SIG-M5 (cell line): Measurements from ENCODE around the gene ELFN2.

Experiments used
- DNase-seq: peaks from one replicate; lab custom pipeline; 2025; lab: John Stamatoyannopoulos, UW

ELFN2 gene

GRCh38 chr22:37427711-37428635 lies 694 bp upstream of the ELFN2 start:
- DNase-seq, result no peak

GRCh38 chr22:37426706-37427134 lies 559 bp downstream of the ELFN2 start:
- no peak for DNase-seq

- no peak for DNase-seq
Measured at GRCh38 chr22:37425800-37426705, 1.2 kb downstream of the ELFN2 start.

GRCh38 chr22:37425369-37425768 lies 1.9 kb downstream of the ELFN2 start:
- no peak for DNase-seq

GRCh38 chr22:37423283-37423682 lies 4.0 kb downstream of the ELFN2 start:
- no peak for DNase-seq

DNA sequence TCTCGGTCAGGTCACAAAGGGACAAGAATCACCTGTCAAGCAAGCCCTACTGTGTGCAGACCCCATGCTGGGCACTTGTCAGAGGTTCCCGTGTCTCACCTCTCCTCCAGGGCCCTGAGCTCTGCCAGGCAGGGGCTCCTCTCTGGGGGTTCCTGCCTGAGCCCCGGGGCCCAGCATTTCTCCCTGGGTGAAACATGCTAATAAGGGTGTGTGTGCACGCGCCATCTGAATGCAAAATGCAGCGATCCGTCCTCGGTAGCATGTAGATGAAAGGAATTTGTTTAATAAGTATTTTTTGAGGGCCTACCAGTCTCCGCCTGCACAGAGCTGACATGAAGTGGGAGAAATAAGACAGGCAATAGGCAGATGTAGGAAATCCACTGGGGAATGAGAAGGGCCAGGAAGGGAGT lies 5.8 kb downstream of the ELFN2 start:
- DNase-seq, result no peak

- DNase-seq, result no peak
Measured at GRCh38 chr22:37420686-37421467, 6.4 kb downstream of the ELFN2 start.

GRCh38 chr22:37419969-37420685 lies 7.2 kb downstream of the ELFN2 start:
- DNase-seq, result no peak

- DNase-seq, result no peak
Measured at GRCh38 chr22:37419370-37419968, 7.8 kb downstream of the ELFN2 start.

GRCh38 chr22:37418627-37419369 lies 8.5 kb downstream of the ELFN2 start:
- no peak for DNase-seq

DNA sequence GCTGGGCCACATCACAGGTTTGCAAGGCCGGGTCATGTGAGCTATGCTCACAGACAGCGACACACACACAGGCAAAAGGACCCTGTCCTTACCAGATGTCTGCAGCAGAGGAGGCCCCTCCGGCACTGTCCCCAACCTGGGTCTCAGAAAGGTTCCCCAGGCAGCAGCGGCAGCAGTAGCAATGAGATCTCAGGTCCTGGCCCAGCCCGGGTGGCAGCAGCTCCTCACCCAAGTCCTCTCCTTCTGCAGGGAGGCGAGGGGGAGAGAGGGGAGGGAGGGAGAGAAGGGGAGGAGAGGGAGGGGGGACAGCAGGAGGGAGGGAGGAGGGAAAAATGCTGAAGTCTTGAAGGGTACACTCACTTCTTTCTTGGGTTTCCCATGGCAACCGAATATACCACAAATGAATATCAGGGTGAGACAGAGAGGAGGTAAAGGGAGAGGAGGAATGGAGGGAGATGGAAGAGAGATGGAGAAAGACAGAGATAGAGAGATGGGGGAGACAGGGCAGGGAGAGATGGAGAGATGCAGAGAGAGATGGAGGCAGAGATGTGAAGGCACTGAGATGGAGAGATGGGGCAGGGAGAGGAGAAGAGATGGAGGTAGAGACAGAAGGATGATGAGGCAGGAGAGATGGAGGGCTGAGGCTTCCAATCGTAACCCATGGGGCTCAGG lies 9.5 kb downstream of the ELFN2 start:
- DNase-seq, result no peak

- DNase-seq, result no peak
Measured at GRCh38 chr22:37417264-37417663, 10.0 kb downstream of the ELFN2 start.

DNA sequence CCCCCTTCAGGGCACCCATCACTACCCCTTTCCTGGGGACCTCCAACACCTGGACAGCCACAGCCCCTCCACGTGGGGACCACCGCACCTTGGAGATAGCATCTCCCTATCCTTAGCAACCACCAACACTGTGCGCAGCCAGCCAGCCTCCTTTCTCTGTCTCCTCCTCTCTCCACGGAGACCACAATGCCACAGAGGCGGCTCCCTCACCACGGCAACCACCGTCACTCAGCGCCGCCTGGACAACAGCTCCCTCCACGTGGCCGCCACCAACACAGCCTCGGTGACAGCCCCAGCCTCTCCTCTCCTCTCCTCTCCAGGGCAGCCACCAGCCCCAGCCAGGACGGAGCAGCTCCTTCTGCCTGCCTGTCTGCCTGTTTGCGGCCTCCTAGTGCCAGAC lies 10.5 kb downstream of the ELFN2 start:
- DNase-seq, result no peak

GRCh38 chr22:37416389-37416788 lies 10.9 kb downstream of the ELFN2 start:
- DNase-seq, result no peak

GRCh38 chr22:37415210-37415609 lies 12.1 kb downstream of the ELFN2 start:
- DNase-seq, result no peak

DNA sequence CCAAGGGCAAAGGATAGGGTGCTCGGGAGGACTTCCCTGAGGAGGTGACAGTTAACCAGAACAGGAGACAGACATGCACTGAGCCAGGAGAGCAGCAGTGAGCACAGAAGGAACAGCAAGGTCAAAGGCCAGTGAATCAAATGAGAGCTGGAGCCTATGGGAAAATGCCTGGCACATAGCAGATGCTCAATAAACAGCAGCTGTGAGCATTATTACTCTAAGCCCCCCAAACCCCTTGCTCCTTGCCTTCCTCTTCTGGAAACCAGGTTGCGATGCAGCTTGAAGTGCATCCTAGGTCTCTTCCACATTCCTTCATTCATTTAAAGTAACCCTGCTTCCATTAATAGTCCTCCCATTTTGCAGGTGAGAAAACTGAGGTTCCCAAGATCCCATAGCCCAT lies 13.0 kb downstream of the ELFN2 start:
- no peak for DNase-seq

DNA sequence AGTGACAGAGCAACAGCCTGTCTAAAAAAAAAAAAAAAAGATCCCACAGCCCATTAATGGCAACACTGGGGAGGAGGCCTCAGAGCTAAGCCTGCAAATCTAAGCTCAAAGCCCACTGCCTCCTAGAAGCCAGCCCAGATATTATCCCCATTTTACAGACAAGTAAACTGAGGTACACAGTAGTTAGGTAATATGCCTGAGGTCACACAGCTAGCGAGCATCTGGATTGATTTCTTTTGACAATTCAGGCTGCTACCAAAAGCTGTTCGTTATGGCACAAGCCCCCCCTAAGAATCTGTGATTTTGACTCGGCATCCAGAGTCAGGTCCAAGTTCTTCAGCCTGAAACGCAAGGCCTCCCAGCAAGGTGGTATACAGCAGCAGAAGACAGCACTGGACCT lies 13.7 kb downstream of the ELFN2 start:
- DNase-seq, result no peak

DNA sequence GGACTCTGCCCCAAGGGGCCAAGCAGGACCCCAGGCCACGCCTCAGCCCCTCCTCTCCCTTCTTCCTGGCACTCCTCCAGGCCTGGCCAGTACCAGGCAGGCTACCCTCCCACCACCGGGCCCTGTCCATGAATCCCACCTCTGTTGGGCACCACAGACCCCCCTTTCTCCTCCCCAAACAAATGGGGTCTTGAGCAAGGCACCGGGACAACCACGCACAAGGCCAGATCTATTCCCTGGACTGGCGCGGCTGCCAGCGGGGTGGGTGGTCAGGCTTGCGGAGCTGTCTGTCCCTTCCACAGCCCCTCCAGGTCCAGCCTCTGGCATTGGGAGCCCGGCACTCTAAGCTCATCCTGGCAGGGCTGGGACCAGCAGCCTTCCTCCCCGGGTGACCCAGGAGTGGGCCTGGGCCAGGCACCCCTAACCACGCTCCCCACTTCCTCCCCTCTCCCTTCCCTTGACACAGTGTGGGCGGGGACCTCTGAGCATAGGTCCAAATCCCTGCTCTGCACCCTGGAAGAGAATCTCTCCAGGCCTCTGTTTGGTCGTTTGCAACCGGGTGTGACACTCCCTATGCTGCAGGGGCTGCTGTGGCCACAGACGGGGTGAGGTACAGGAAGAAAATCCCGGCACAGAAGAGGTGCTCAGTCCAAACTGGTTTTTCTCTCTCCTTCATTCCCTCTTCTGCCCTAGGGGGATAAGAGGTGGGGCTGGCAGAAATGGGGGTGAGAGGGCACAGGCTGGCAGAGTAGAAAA lies 14.6 kb downstream of the ELFN2 start:
- no peak for DNase-seq

DNA sequence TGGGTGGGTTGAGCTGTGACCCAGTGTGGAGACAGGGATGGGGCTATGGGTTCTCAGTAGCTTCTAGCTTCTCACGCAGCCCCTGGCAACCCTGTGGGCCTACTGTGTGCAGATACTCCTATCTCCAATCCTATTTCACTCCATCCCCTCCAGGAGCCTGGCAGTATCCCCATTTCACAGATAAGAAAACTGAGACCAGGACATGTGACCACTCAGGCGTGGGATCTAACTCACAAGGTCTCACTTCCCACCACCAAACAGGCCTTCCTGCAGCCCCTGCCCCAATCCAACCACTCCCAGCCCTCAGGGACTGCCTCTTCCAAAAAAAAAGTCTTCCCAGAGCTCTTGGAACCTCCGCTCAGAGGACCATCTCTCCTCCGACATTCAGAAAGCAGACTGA lies 15.6 kb downstream of the ELFN2 start:
- no peak for DNase-seq
